ENCODE results near the gene TAS2R46. TPM values are rescaled to one million over a fixed set of nuclear protein-coding genes. Genes with fewer than 3 reads are reported as not detected.
"Not testable (repeated sequence)": the region's sequence is repeated elsewhere in the genome, so short reads cannot be mapped to it uniquely, and the experiment has no call there.

TAS2R46 gene, protein sequence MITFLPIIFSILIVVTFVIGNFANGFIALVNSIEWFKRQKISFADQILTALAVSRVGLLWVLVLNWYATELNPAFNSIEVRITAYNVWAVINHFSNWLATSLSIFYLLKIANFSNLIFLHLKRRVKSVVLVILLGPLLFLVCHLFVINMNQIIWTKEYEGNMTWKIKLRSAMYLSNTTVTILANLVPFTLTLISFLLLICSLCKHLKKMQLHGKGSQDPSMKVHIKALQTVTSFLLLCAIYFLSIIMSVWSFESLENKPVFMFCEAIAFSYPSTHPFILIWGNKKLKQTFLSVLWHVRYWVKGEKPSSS
- 5.4 and 21.4 TPM in 2 replicates for total RNA-seq (2011; cell fraction: chromatin; rRNA removed; ENCODE audit: low replicate concordance)
- total RNA-seq (2011; cell fraction: nucleolus; rRNA removed) = 3.3 and 6.7 TPM in 2 replicates
- 16.6 and 27.5 TPM in 2 replicates for total RNA-seq (2011; cell fraction: nucleoplasm; rRNA removed)
- total RNA-seq (2014; rRNA removed) = 0.95 and 1.1 TPM in 2 replicates
- 1.8 and 2.1 TPM in 2 replicates for total RNA-seq (2014; rRNA removed; fragmentation: Illumina TruSeq; extraction: Trizol)
- total RNA-seq (2015; rRNA removed; fragmentation: Illumina TruSeq; extraction: Trizol) = 1.3 TPM in 2 replicates
- total RNA-seq (2021) = 0.47 and 0.74 TPM in 2 replicates
- 0.30 and 0.35 TPM in 2 replicates for polyA plus RNA-seq (2011; rRNA removed)
- not detected in 2 replicates for polyA plus RNA-seq (2011; cell fraction: cytosol; rRNA removed)
- 1.0 and 1.5 TPM in 2 replicates for polyA plus RNA-seq (2011; cell fraction: nucleus; rRNA removed)
- 0.14 TPM in 1 of 2 replicates, not detected in the other for polyA plus RNA-seq (2012)
- 0.19 TPM in 1 of 2 replicates, not detected in the other for polyA plus RNA-seq (2014; fragmentation: Illumina TruSeq; extraction: Trizol)
- polyA plus RNA-seq (2014; fragmentation: Nextera tagmentation; extraction: Ambion mirVana) = not detected
- 0.08 TPM in 1 of 2 replicates, not detected in the other for polyA plus RNA-seq (2014; rRNA removed)
- polyA minus RNA-seq (2011; rRNA and poly(A)+ RNA removed) = 11.3 and 13.7 TPM in 2 replicates
- not detected in 2 replicates for polyA minus RNA-seq (2011; cell fraction: cytosol; rRNA and poly(A)+ RNA removed)
- polyA minus RNA-seq (2011; cell fraction: nucleus; rRNA and poly(A)+ RNA removed) = 13.7 and 21.9 TPM in 2 replicates
- Bru-seq, nascent RNA = percentile 81 among the genes with signal in this experiment
- BruChase-seq, experiment 1, labeled RNA remaining after a 2-hour chase = percentile 80 among the genes with signal in this experiment
- percentile 79 among the genes with signal in this experiment for BruChase-seq, experiment 2, labeled RNA remaining after a 6-hour chase
- long read RNA-seq, experiment 1 = 0 reads
- long read RNA-seq, experiment 2 = 0 reads
- long read RNA-seq, experiment 3 = 0 reads

DNA sequence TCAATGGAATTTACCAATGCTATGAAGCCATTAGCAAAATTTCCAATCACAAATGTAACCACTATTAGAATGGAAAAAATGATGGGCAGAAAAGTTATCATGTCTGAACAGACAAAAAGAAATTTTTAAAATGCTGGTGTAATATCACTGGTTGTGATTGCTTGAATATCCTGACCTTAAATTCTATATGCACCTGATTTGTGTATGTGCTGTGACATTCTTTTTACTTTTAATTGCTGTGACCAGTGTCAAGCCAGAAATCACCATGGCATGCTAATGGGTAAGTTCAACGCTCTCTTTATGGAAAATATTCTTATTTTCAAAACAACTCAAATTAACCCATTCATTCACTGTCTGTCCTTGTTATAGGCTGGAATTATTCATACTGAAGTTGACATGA lies at the start of gene TAS2R46:
TAS2R46 (minus strand) TSS at position 101 of the 400 bp plus-strand sequence; CDS start at position 101, 0 bp downstream.
- CTCF ChIA-PET (ENCODE audit: low intra/inter-chr PET ratio); H3K79me2 ChIP-seq (ENCODE audit: control insufficient read depth, insufficient read depth, low read length); H3K9me1 ChIP-seq (ENCODE audit: control insufficient read depth, insufficient read depth, low read length): not testable (repeated sequence)

DNA sequence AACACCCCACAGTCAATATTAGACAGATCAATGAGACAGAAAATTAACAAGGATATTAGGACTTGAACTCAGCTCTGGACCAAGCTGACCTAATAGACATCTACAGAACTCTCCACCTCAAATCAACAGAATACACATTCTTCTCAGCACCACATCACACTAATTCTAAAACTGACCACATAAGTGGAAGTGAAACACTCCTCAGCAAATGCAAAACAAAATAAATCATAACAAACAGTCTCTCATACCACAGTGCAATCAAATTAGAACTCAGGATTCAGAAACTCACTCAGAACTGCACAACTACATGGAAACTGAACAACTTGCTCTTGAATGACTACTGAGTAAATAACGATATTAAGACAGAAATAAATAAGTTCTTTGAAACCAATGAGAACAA lies 49.1 kb upstream of the TAS2R46 start:
- H3K4me2 ChIP-seq (ENCODE audit: insufficient read depth, low read length); H2AFZ ChIP-seq (ENCODE audit: low read depth, low read length); H3K9ac ChIP-seq (ENCODE audit: insufficient read depth in 1 of 2, low read depth in 2 of 2, low read length in 2 of 2); H3K4me3 ChIP-seq; POLR2A ChIA-PET; H3K9me3 ChIP-seq (replicated peaks; ENCODE audit: control insufficient read depth, insufficient read depth, low read depth, low read length); H3K27me3 ChIP-seq (ENCODE audit: control insufficient read depth in 2 of 2, insufficient read depth in 2 of 2, low read length in 2 of 2); FAIRE-seq; DNase-seq (ENCODE audit: extremely low read depth in 1 of 4, low spot score in 3 of 4); intact Hi-C loops (cut with micrococcal nuclease); H3K4me1 ChIP-seq (replicated peaks in 1 of 2; ENCODE audit: control insufficient read depth in 2 of 2, insufficient read depth in 2 of 2, low read length in 2 of 2); H3K36me3 ChIP-seq (ENCODE audit: control insufficient read depth, insufficient read depth, low read length); ATAC-seq; H3K9me1 ChIP-seq (ENCODE audit: control insufficient read depth, insufficient read depth, low read length); in situ Hi-C loops (cut with MboI); BruUV-seq (replicated peaks); H4K20me1 ChIP-seq (replicated peaks; ENCODE audit: control insufficient read depth, insufficient read depth, low read length); CTCF ChIA-PET (ENCODE audit: low intra/inter-chr PET ratio); H3K27ac ChIP-seq (ENCODE audit: extremely low read depth, low read depth, low read length): not testable (repeated sequence)
- peaks cover 70% of the 10 kb centered on the region for H3K79me2 ChIP-seq (ENCODE audit: control insufficient read depth, insufficient read depth, low read length)
- 100% methylated on average over 1 of the region's 1 CpG for WGBS (ENCODE audit: insufficient coverage, low coverage, missing lambda C conversion rate)

More for the DNA sequence above, at the start of gene TAS2R46:
- H3K9me3 ChIP-seq (replicated peaks; ENCODE audit: control insufficient read depth, insufficient read depth, low read depth, low read length); POLR2A ChIA-PET; H3K36me3 ChIP-seq (ENCODE audit: control insufficient read depth, insufficient read depth, low read length); H3K4me2 ChIP-seq (ENCODE audit: insufficient read depth, low read length); ATAC-seq; H3K4me3 ChIP-seq; H3K27ac ChIP-seq (ENCODE audit: extremely low read depth, low read depth, low read length); in situ Hi-C loops (cut with MboI); H3K9ac ChIP-seq (ENCODE audit: insufficient read depth in 1 of 2, low read depth in 2 of 2, low read length in 2 of 2); H4K20me1 ChIP-seq (replicated peaks; ENCODE audit: control insufficient read depth, insufficient read depth, low read length); H2AFZ ChIP-seq (ENCODE audit: low read depth, low read length); H3K4me1 ChIP-seq (replicated peaks in 1 of 2; ENCODE audit: control insufficient read depth in 2 of 2, insufficient read depth in 2 of 2, low read length in 2 of 2); DNase-seq (ENCODE audit: extremely low read depth in 1 of 4, low spot score in 3 of 4); BruUV-seq (replicated peaks); intact Hi-C loops (cut with micrococcal nuclease); H3K27me3 ChIP-seq (ENCODE audit: control insufficient read depth in 2 of 2, insufficient read depth in 2 of 2, low read length in 2 of 2); FAIRE-seq: not testable (repeated sequence)
- WGBS (ENCODE audit: insufficient coverage, low coverage, missing lambda C conversion rate) = 89% methylated on average over 1 of the region's 1 CpG

Measured in K562 (cell line).